Renal cortical epithelial cell (primary cell): ENCODE measurements around the gene NPPA. TPM values are rescaled to one million over a fixed set of nuclear protein-coding genes. Genes with fewer than 3 reads are reported as not detected.

Source experiments
- DNase-seq: peaks from one replicate; pipeline ENCODE4 v3.0.0-alpha.2; 2011; ENCODE audit warnings: low read depth
- total RNA-seq: library from RNA; depleted of rRNA; stranded (reverse); fragments of >200 nt; gene quantifications from 2 replicates; pipeline ENCODE4 v1.2.3, GENCODE V29; 2014

NPPA gene
- total RNA-seq, 1 donor from 2014 or later, result not detected

DNA sequence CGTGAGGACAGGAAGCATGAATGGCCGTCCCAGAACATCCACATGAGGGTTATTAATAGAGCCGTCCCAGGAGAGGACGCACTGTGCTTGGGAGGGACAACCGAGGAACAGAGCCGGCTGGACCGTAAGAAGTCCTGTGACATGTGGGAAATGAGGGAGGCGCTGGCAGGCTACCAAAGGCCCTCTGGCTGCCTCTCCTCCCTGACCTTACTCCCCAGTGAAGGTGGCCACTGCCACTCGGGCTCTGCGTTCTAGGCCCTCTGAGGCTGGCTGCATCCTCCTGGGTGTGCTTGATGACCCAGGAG, 26.6 kb upstream of the NPPA start:
- DNase-seq, result no peak

DNA sequence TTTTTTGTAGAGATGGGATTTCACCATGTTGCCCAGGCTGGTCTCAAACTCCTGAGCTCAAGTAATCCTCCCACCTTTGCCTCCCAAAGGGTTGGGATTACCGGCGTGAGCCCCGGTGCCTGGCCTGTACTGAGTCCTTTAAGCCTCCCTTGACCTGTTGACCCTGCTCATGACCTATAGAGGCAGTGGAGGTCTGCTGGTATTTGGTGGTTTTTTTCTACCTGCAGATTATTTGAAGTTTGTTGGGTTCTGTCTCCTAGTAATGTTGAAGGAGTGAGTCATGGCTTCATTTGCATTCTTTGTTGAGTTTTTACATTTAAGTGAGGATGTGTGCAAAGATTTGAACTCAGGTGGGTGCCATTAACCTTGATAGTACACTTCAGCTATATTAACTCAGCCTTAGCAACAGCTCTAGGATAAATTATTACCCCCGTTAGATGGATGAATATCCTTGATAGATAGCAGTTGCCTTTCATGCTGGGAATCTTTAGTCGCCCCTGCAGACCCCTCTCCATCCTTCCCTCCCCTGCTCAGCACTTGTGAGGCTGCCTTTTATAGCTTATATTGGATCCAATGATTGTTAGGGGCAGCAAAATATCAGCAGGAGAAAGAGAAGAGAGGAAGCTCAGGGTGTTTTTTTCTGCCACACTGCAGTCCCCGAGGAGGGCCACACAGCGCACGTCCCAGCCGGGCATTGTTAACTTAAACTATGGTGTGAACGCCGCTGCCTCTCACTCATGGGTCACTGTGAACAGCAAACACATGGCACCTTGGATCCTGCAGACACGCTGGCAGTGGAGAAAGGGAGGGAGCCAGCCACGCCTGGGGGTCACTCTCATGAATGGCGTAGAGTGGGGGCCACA, 26.0 kb upstream of the NPPA start:
- DNase-seq, result peak; percentile 23

DNA sequence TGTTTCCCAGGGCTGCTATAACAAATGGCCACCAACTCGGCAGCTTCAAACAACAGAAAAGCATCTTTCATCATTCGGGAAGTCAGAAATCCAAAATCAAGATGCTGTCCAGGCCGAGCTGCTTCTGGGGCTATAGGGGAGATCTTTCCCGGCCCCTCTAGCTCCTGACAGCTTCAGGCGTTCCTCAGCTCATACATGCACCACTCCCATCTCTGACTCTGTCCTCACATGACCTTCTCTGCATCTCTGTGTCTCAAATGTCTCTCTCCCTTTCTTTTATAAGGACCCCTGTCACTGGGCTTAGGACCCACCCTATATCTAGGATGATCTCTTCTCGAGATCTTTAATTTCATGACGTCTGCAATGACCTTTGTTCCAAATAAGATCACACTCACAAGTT, 25.0 kb upstream of the NPPA start:
- DNase-seq, result no peak

DNA sequence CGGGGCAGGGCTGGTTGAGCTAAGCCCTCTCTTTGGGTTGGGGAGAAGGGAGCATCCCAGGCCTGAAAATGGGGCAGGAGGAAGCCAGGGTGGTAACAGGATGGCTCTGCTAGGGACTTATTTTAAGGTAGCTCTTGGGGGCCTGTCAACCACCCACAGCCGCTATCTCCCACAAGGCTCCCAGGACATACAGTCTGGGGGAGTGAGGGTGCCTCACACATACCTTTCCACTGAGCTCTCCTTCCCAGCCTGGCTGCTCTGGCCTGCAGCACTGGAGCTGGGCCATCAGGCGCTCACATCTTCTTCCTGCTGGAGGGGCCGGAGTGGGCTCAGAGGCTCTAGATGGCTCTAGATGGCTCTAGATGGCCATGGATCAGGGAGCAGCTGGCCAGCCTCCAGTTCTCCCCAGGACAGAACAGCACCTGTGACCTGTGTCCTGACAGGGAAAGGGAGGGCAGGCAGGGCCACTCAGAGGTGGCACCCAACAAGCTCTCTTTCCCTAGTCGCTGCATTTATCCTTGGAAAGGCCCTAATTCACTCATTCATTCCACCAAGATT, 22.1 kb upstream of the NPPA start:
- DNase-seq, result no peak

DNA sequence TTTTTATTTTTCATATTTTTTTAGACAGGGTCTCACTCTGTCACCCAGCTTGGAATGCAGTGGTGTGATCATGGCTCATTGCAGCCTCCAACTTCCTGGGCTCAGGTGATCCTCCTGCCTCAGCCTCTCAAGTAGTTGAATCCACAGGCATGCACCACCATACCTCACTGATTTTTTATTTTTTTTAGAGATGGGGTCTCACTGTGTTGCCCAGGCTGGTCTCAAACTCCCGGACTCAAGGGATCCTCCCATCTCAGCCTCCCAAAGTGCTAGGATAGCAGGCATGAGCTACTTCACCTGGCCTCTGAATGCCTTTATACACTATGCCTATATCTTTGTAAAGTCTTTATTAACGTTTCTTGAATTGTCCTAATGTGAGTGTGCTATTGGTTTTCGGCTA, 21.5 kb upstream of the NPPA start:
- no peak for DNase-seq

GRCh38 chr1:11868331-11868980, 20.9 kb upstream of the NPPA start:
- no peak for DNase-seq

GRCh38 chr1:11862890-11863289, 15.3 kb upstream of the NPPA start:
- DNase-seq, result peak; percentile 14

DNA sequence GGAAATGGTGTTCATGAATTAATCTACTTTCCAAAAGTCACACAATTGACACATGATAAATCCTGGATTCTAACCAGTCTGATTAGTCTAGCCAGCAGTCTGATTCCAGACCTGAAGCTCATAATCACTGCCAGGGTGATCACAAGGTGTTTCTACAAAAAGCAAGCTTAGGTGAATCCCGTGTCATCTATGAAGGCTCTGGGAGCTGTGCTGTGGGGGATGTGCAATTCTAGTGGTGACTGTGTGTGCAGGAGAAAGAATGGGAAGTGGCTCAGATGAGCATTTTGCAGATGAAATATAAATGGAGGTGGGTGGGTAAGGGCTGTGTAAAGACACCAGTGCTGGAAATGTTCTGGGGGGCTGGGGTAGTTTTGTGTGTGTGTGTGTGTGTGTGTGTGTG, 13.0 kb upstream of the NPPA start:
- no peak for DNase-seq

DNA sequence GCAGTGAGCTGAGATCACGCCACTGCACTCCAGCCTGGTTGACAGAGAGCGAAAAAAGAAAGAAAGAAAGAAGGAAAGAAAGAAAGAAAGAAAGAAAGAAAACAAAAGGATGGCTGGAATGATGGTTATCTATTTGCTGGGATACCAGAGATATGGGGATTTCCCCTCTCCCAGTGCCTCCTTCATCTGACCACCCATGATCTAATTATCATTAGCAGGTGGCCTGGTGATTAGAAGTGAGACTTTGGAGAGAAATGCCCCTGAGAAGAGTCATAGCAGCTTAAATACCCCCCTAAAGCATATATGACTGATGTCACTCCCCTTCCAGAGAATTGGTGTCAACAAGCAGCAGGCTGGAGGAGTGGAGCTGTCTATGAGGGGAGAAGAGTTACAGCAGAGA, 12.5 kb upstream of the NPPA start:
- no peak for DNase-seq

DNA sequence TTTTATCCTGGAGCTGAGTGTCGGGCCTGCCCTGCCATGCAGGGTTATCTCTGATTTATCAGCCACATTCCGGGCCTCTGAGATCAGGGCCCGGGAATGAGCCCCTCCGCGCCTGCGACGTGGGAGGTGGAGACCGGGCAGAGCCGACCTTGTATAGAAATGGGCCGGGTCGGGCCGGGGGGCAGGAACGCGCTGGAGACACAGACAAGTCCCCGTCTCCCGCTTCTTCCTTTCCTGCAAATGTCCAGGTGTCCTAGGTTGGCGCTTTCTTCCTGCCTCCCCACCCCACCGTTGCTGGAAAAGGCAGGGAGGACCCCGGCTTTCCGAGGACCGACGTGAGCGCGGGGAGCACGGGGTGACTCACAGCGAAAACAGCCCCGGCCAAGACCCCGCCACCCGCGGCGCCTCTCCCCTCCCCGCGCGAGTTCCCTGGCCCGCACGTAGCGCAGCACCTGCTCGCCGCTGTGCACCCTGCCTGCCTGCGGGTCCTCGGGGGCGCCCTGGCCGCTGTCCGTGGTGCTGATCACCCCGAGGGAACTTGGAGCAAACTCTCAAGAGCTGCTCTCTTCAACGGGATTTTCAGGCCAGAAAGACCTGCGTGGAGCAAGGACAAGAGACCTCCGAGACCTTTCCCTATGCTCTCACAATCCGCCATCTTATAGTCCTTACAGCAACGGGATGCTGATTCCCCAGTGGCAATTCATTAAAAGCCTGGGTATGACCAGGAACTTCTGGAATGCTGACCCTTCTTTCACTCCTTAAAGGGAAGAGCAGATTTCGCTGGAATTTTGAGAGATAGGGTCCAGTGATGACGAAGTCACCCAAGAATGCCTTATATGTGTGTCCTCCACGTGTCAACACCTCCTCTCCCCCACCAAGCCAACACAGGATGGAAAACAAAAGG, 11.6 kb upstream of the NPPA start:
- DNase-seq, result peak; percentile 37

DNA sequence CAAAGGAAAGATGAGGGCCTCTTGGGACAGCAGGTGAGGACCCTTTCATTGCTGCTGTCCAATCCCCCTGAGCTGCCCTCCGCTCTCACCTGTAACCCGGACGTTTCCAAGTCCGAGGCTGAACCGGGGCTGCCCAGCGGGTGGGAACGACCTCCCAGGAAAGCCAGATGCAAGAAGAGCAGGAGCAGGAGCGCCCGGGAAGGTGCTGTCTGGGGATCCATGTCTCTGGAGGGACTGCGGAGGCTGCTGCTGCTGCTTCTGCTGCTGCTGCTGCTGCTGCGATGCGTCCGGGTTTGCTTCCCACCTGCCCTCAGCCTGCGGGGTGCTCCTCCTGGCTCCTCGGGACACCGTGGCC, 11.0 kb upstream of the NPPA start, which contains the start of gene NPPB:
Gene NPPB (minus strand): TSS at position 333 of the 355 bp plus-strand sequence. CDS start 112 bp downstream, at position 221.
- DNase-seq, result no peak

- DNase-seq, result no peak
Measured at GRCh38 chr1:11858158-11858557, 10.6 kb upstream of the NPPA start.

- no peak for DNase-seq
Measured at GRCh38 chr1:11857164-11857851, 9.7 kb upstream of the NPPA start.

- no peak for DNase-seq
Measured at GRCh38 chr1:11856698-11857097, 9.1 kb upstream of the NPPA start.

DNA sequence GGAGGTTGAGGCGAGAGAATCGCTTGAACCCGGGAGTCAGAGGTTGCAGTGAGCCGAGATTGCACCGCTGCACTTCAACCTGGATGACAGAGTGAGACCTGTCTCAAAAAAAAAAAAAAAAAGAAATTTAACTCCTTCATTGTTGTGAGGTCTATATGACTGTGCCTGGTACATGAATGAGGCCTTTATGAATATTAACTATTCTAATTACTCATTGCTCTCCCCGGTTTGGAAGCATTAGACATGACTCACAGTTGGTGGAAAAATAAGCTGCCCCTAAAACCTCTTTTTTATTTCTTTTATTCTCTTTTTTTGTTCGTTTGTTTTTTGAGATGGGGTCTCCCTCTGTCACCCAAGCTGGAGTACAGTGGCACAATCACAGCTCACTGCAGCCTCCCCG, 7.8 kb upstream of the NPPA start:
- no peak for DNase-seq

DNA sequence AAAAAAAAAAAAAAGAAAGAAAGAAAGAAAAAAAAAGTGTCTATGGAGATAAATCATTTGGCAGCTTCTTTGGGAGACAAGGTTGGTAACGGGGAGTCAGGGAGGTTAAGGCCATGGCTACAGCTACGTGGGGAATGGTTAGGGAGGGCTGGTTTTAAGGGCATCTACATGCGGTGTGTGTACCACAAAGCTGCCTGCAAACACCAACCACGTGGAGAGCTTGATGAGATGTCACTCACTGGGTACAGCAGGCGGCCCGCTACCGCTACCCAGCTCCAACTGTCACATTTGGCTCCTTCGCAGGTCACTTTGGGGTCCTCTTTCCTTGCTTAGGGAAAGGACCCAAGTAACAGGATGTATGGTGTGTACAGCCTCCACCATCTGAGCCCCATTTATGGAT, 6.9 kb upstream of the NPPA start:
- DNase-seq, result no peak

- DNase-seq, result no peak
Measured at GRCh38 chr1:11851180-11851579, 3.6 kb upstream of the NPPA start.

GRCh38 chr1:11850156-11850555, 2.6 kb upstream of the NPPA start:
- no peak for DNase-seq

- DNase-seq, result no peak
Measured at GRCh38 chr1:11848373-11848700, 754 bp upstream of the NPPA start.

GRCh38 chr1:11845641-11846335, 1.8 kb downstream of the NPPA start:
- DNase-seq, result peak; percentile 25
